ENCODE results near the gene SORCS3.

Gene SORCS3

DNA sequence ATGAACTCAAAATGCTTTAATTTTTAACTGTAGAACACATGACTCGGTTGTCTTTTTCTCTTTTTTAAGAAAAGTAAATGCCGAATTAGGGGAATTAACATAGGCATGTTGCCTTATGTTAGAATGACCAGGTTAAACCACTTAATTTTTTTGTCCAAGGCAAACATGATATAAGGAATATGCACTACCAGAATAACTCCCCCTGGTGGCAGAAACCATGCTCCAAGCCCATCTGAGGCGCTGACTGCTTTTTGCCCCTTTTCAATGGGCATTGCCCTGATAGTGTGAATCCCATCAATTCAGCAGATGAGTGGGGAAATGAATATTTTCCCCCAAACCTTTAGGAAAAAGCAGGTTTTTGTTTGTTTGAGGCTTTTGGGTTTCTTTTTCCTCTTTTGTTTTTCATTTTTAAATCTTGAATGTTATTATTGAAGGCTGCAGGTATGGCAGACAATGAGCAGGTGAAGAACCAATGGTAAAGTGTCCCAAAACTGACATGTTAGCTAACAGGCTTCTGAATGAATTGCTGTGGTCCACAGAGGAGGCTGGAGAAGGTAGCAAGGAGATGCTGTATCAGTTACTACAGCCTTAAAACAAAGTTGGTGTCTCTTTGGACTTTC lies 284.3 kb downstream of the SORCS3 start:
- DNase-seq, result no peak

DNA sequence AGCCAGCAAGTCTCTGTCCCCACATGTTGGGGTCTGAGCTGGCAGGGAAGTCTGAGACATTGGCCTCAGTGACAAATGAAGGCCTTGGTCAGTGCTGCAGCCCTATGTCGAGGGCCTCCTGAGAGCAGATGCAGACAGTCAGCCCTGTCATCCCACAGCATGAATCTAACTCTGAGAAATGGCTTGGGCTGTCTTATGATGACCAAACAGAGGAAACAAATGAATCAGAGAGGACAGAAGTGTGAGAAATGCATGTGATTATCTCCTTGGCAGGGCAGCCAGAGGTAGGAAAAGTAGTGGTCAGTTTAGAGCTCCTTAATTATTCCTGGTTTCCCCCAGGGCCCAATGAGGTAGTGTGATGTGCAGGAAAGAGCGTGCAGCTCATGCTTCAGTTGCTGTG lies 287.6 kb downstream of the SORCS3 start:
- no peak for DNase-seq

GRCh38 chr10:104931612-104932134 lies 290.6 kb downstream of the SORCS3 start:
- DNase-seq, result no peak

GRCh38 chr10:104935656-104936055 lies 294.6 kb downstream of the SORCS3 start:
- DNase-seq, result no peak

- no peak for DNase-seq
These were observed 296.5 kb downstream of the SORCS3 start for GRCh38 chr10:104937567-104937966.

DNA sequence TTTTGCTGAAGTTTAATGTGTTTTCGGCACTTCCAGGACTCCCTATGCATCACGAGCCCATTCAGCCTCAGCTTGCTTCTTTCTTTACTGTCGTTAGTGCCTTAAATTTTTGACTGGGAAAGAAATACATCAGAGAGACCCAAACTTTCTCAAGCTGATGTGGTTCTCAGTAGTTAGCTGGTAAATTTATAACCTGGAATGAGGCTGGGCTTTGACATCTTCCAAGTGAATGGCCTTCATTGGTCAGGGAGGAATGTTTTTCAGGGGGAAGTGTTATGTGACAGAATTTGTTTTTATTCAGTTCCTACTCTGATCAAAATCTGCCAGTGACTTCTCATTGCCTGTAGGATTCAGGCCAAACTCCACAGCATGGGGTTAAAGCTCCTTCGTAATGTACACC lies 296.9 kb downstream of the SORCS3 start:
- no peak for DNase-seq

- no peak for DNase-seq
These were observed 300.6 kb downstream of the SORCS3 start for GRCh38 chr10:104941662-104942061.

GRCh38 chr10:104947314-104947713 lies 306.2 kb downstream of the SORCS3 start:
- no peak for DNase-seq

- no peak for DNase-seq
These were observed 316.2 kb downstream of the SORCS3 start for GRCh38 chr10:104957178-104957841.

DNA sequence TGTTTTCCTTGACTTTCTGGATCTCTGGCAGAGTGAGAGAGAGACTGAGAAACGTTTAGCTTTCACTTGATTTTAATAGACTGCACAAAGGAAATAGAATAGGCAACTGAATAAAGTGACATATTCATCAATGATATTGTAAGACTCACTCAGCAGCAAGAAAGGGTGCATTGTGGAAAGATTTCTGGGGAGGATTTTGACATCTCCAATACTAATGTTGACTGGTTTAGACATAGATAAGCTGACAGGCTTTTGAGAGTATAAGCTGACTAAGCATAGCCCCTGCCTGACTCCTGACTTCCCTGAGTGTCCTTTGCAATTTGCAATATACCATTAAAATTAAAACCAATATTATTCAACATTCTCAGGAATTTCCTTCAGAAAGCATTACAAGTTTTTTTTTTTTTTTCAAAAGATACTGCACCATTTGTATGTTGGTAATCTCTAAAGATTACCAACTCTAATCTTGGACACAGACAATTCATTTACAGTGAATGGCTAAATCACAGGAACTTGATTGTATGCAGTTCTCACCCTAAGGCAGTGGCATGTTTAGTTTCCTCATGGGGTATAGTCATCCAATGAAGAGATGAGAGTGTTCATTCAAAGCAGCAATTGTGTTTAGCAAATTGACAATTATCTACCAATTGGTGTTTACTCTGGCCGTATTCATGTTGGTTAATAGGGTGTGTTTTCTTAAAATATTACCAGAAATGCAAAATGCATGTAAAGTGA lies 325.6 kb downstream of the SORCS3 start:
- no peak for DNase-seq

DNA sequence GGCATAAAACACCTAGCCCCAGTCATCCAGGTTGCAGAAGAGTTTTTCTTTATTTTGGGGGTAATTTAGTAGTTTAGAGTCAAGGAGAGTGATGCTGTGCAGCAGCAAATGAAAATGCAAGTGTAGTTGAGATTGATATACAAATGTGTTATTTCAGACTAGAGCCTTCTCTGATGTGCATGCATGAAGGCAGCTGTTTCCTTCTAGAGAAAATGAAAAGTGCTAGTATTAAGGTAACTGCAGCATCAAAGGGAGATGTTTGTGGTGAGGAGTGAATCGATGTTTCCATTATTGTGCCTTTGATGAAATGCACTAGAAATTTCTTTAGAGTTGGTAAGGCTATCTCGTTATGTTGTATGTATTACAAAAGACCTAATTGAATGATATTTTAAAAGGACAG lies 339.3 kb downstream of the SORCS3 start:
- DNase-seq, result no peak

- no peak for DNase-seq
These were observed 340.9 kb downstream of the SORCS3 start for GRCh38 chr10:104981995-104982394.

DNA sequence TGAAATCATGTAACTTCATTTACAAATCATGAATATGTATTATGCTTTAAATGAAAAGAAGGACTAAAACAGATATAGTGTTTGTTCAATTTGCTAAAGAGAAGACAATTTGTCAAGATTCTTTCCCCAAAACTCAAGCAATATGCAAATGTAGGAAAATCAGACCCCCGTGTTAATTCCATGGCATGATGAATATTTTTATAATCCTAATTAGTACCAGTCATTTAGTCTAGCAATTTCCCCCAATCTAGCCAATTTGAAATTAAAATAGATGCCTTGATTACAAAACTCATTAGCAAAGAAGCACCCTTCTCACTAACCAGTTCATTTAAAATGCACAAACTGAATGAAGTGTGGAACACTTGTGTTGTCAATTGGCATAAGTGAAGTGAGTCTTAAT lies 347.6 kb downstream of the SORCS3 start:
- no peak for DNase-seq

- no peak for DNase-seq
These were observed 348.8 kb downstream of the SORCS3 start for GRCh38 chr10:104989880-104990279.

DNA sequence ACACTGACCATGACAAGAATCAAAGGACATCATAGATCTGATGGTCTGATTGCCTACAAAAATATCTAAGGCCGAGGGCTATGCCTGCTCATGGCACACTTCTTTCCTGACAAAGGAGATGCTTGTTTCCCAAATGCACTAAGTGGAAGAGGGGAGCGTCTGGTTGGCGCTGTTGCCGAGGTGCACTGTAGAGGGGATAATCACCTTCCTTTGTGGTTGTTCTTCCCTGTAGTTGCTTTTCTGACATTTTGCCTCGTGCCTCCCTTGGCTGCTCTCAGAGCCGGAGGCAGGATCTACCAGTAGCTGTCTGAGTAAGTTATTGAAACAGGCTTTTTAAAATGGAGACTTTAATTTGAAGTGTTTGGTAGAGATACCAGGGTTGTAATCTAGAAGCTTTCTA lies 352.0 kb downstream of the SORCS3 start:
- DNase-seq, result no peak

DNA sequence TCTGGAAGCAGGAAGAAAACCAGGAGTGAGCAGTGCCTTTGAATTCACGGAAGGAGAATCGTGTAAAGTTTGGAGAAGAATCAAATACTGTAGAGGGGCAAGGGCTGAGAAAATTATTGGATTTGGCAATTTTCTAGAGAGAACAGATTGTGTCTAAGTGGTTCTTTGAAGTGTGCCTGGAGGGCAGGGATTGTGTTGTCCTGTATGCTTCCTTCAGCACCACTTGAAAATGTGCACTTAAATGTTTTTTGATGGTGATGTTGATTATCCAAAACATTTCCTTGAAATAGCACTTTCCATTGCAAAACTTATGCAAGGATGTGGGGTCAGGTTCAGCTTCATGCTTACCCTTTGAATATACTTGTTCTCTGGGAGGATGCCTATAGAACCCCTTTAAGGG lies 360.2 kb downstream of the SORCS3 start:
- no peak for DNase-seq

DNA sequence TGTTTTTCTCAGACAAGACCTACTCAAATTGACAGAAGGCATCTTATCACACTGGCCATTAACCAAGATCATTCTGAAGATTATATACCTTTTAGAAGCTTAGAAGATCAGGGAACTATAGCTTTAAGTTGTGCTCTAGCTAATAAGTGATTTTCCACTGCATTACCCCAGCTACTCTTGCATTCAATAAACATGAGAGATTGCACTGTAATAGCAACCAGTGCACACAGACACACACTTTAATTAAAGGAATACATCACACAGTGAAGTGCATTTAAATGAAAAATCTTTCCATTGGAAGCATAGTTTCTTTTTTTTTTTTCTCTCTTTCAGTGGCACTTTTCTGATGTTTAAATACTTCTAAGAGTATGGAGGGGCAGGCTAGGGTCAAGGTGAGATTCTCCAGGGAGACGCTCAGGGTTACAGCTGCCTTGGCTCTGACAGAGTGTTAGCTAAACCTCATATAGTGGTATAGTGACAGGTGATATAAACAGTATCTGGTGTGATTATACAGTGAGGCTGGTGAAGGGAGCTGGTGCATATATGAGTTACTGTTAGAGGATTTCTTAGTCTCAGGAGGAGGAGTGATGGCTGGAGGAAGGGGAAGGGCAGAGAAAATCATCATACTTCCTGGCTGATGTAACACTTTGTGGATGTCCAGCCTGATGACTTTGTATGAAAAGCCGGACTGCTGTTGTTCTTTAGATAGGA lies 369.5 kb downstream of the SORCS3 start:
- no peak for DNase-seq

- DNase-seq, result no peak
These were observed 376.0 kb downstream of the SORCS3 start for GRCh38 chr10:105017116-105017515.

- no peak for DNase-seq
These were observed 376.6 kb downstream of the SORCS3 start for GRCh38 chr10:105017691-105018090.

DNA sequence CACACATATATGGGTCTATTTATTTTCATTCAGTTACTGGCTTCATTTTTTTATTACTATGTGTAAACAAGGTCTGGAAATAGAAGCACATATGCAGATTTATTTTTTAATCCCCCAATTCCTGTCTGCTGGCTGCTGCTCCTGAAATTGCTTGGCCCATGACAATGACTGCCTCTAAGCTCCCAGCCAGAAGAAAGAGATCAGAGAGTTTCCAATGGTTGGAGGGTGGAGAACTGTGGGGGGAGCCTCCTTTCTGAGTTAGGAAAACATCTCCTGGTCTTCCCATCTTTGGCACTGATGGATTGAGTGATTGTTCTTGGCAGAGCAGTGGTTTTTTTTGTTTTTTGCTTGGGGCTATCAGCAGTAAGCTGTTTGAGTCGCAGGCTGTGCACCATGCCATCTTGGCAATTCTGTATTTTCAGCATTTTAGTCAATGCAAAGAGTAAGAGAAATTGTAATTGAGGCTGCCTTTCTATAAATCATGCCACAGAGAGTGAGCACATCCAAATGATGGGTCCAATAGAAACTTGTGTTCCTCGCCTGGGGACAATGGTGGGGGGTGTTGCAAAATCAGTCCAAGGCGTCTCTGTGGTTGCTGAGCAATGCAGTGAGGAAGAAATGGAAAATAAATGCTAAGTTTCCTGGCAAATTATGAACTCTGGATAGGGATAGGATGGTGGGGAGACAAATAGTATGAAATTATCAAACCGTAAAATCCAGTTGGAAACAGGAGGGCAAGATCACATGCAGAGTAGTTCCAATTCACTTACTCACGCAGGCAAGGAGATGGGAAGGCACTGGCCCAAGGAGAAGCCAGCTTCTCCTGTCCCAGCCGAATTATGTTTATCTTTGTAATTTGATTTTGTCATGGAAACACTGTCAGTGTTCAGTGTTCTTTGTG lies 382.4 kb downstream of the SORCS3 start:
- DNase-seq, result no peak

DNA sequence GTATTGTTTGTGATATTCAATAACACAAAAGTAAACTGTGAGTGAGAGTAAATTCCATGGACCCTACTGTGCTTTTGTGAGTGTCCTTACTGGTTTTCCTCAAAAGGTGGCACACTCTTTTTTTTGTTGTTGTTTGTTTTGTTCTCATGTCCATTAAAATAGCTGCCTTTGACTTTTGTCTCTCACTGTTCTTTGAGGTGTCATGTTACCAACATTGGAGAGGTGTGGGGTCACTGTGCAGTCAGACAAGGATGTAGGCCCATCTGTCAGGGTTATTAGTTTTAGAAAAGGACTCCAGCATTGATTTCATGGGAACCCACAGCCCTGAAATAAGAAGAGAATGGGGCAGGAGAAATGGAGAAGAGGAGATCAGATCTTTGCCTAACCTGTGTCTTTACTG lies 383.1 kb downstream of the SORCS3 start:
- DNase-seq, result no peak

DNA sequence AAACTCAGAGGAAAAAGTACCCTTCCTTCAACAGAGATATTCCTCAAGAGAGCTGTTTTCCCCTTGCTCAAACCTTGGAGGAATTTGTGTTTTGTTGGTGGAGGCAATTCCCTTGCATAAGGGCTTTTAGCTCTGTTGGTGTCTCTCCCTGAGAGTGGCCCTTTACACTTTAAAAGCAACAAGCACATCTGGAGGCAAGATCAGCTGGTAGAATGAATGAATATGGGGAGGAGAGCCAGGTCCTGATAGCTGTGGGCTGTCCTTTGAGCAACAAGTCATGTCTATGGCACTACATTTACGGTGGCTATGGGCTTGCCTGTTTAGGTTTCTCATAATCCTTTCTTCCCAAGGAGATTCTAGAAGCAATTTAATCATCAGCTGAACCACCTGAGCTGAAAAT lies 384.0 kb downstream of the SORCS3 start:
- no peak for DNase-seq

All from NCI-H1092 (cell line).